IMR-90 (cell line): Measurements from ENCODE around the gene SMYD1. TPM values are rescaled to one million over a fixed set of nuclear protein-coding genes. Genes with fewer than 3 reads are reported as not detected.

Experiments
- ATAC-seq: fragments of 200-7000 bp; cut with Tn5 transposase; 2 replicates; pipeline ENCODE4 v1.9.1; 2020; ENCODE audit warnings: low read depth, mild to moderate bottlenecking, moderate library complexity
- BruUV-seq: library from RNA; stranded (reverse); fragments of 400-500 nt; replicated peaks from 2 replicates; lab custom pipeline; 2021; lab: Mats Ljungman, UMichigan
- CTCF ChIA-PET: fragments of 300-600 bp; formaldehyde crosslinking; extraction: SDS; loops from one replicate; lab custom pipeline; 2021; ENCODE audit warnings: antibody characterized with exemption; lab: Yijun Ruan, JAX
- POLR2A ChIA-PET: fragments of 300-600 bp; sonication (Branson Sonifier 250); formaldehyde crosslinking; loops from one replicate; lab custom pipeline; 2022; ENCODE audit warnings: antibody characterized with exemption; ENCODE audit not compliant: unreplicated experiment; lab: Charles Lee
- DNase-seq: peaks from one replicate; pipeline ENCODE4 v3.0.0; 2013
- H2AFZ ChIP-seq: replicated peaks from 2 replicates; pipeline ENCODE3; 2013; ENCODE audit warnings: low read length, mild to moderate bottlenecking; ENCODE audit not compliant: poor library complexity
- H2AK5ac ChIP-seq: 2 replicates; pipeline ENCODE4 v1.6.1; 2013; ENCODE audit warnings: low read depth, low read length, inconsistent platforms
- H2AK9ac ChIP-seq: replicated peaks from 2 replicates; pipeline ENCODE3; 2013; ENCODE audit warnings: mild to moderate bottlenecking, low read depth, low read length, moderate library complexity; ENCODE audit not compliant: poor library complexity
- H2BK120ac ChIP-seq: 2 replicates; pipeline ENCODE4 v1.6.1; 2013; ENCODE audit warnings: low read depth, low read length, inconsistent platforms
- H2BK15ac ChIP-seq: 3 replicates; pipeline ENCODE4 v1.6.1; 2013; ENCODE audit warnings: low read depth, low read length, inconsistent platforms
- H2BK20ac ChIP-seq: 2 replicates; pipeline ENCODE4 v1.6.1; 2013; ENCODE audit warnings: low read depth, mild to moderate bottlenecking, inconsistent platforms, low read length, moderate library complexity
- H2BK5ac ChIP-seq: 2 replicates; pipeline ENCODE4 v1.6.1; 2013; ENCODE audit warnings: mild to moderate bottlenecking, low read depth, low read length, inconsistent platforms; ENCODE audit not compliant: poor library complexity, severe bottlenecking
- H3K14ac ChIP-seq: replicated peaks from 2 replicates; pipeline ENCODE4 v1.6.1; 2013; ENCODE audit warnings: low read depth, low read length, inconsistent platforms
- H3K18ac ChIP-seq: 2 replicates; pipeline ENCODE4 v1.6.1; 2013; ENCODE audit warnings: low read depth, low read length, control low read depth
- H3K23ac ChIP-seq: 2 replicates; pipeline ENCODE4 v1.6.1; 2013; ENCODE audit warnings: low read depth, low read length, inconsistent platforms
- H3K27ac ChIP-seq: 2 replicates; pipeline ENCODE4 v1.5.1; 2013; ENCODE audit warnings: mild to moderate bottlenecking, control low read depth, low read length; ENCODE audit not compliant: insufficient read depth
- H3K27me3 ChIP-seq: 2 replicates; pipeline ENCODE4 v1.6.1; 2013; ENCODE audit warnings: low read length; ENCODE audit not compliant: control insufficient read depth, insufficient read depth
- H3K36me3 ChIP-seq: 2 replicates; pipeline ENCODE4 v1.6.1; 2013; ENCODE audit warnings: low read length, mixed read lengths; ENCODE audit not compliant: control insufficient read depth, insufficient read depth
- H3K4ac ChIP-seq: 2 replicates; pipeline ENCODE4 v1.6.1; 2013; ENCODE audit warnings: low read depth, low read length, inconsistent platforms
- H3K4me1 ChIP-seq: 2 replicates; pipeline ENCODE4 v1.6.1; 2013; ENCODE audit warnings: low read length, mixed read lengths; ENCODE audit not compliant: control insufficient read depth, insufficient read depth
- H3K4me2 ChIP-seq: 2 replicates; pipeline ENCODE4 v1.6.1; 2013; ENCODE audit warnings: low read depth, mild to moderate bottlenecking, control low read depth, low read length, moderate library complexity
- H3K4me3 ChIP-seq: 2 replicates; pipeline ENCODE4 v1.5.1; 2013; ENCODE audit warnings: low read depth, mild to moderate bottlenecking, control low read depth, low read length, moderate library complexity; ENCODE audit not compliant: insufficient read depth
- H3K56ac ChIP-seq: 2 replicates; pipeline ENCODE4 v1.6.1; 2013; ENCODE audit warnings: low read length, inconsistent platforms; ENCODE audit not compliant: insufficient read depth; ENCODE audit errors: extremely low read depth
- H3K79me1 ChIP-seq, 2 experiments: 2 replicates each; pipeline ENCODE4 v1.6.1; 2013; ENCODE audit warnings: low read length in 2 of 2, inconsistent platforms in 1 of 2, low read depth in 1 of 2
- H3K9ac ChIP-seq: 2 replicates; pipeline ENCODE4 v1.6.1; 2013; ENCODE audit warnings: low read depth, low read length, control low read depth
- H3K9me1 ChIP-seq: 2 replicates; pipeline ENCODE4 v1.6.1; 2013; ENCODE audit warnings: low read length, inconsistent platforms; ENCODE audit not compliant: insufficient read depth
- H3K9me3 ChIP-seq: 2 replicates; pipeline ENCODE4 v1.6.1; 2013; ENCODE audit warnings: low read length; ENCODE audit not compliant: control insufficient read depth, insufficient read depth
- H4K20me1 ChIP-seq: 2 replicates; pipeline ENCODE4 v1.6.1; 2013; ENCODE audit warnings: low read length, inconsistent platforms; ENCODE audit not compliant: insufficient read depth
- H4K5ac ChIP-seq: 2 replicates; pipeline ENCODE4 v1.6.1; 2013; ENCODE audit warnings: mild to moderate bottlenecking, low read depth, low read length, control low read depth
- H4K8ac ChIP-seq, 2 experiments: 2 replicates each; pipeline ENCODE4 v1.6.1; 2013; ENCODE audit warnings: low read depth in 2 of 2, low read length in 2 of 2, control low read depth in 1 of 2, inconsistent platforms in 1 of 2
- H4K91ac ChIP-seq: 2 replicates; pipeline ENCODE4 v1.6.1; 2013; ENCODE audit warnings: low read depth, low read length, inconsistent platforms; ENCODE audit not compliant: insufficient read depth
- BHLHE40 ChIP-seq: fragments of 150-350 bp; IDR thresholded peaks from 2 replicates; pipeline ENCODE4 v1.6.1; 2016; ENCODE audit warnings: mild to moderate bottlenecking, low read depth, low read length
- CEBPB ChIP-seq: IDR thresholded peaks from 2 replicates; pipeline ENCODE4 v1.6.1; 2012; ENCODE audit warnings: low read depth, low read length, improper control_type of control experiment
- CHD1 ChIP-seq: IDR thresholded peaks from 2 replicates; pipeline ENCODE4 v1.6.1; 2012; ENCODE audit warnings: low read depth, low read length, improper control_type of control experiment
- CTCF ChIP-seq: conservative IDR thresholded peaks from 2 replicates; pipeline ENCODE4 v1.5.1; 2012; ENCODE audit warnings: mild to moderate bottlenecking, low read depth, low read length, improper control_type of control experiment
- FOS ChIP-seq: fragments of 150-350 bp; IDR thresholded peaks from 2 replicates; pipeline ENCODE4 v1.6.1; 2016; ENCODE audit warnings: low read depth, low read length
- MAFK ChIP-seq: IDR thresholded peaks from 2 replicates; pipeline ENCODE4 v1.6.1; 2012; ENCODE audit warnings: low read depth, low read length, improper control_type of control experiment
- MAZ ChIP-seq: IDR thresholded peaks from 2 replicates; pipeline ENCODE4 v1.6.1; 2012; ENCODE audit warnings: low read depth, mild to moderate bottlenecking, low read length, improper control_type of control experiment, moderate library complexity, borderline replicate concordance
- MXI1 ChIP-seq: IDR thresholded peaks from 2 replicates; pipeline ENCODE4 v1.6.1; 2012; ENCODE audit warnings: low read depth, mild to moderate bottlenecking, low read length, moderate library complexity, borderline replicate concordance
- NFE2L2 ChIP-seq: fragments of 150-350 bp; IDR thresholded peaks from 2 replicates; pipeline ENCODE4 v1.6.1; 2016; ENCODE audit warnings: low read depth, mild to moderate bottlenecking, low read length
- POLR2A ChIP-seq: IDR thresholded peaks from 2 replicates; pipeline ENCODE4 v1.6.1; 2012; ENCODE audit warnings: mild to moderate bottlenecking, low read depth, low read length
- RAD21 ChIP-seq: IDR thresholded peaks from 2 replicates; pipeline ENCODE4 v1.6.1; 2012; ENCODE audit warnings: low read length, improper control_type of control experiment
- RCOR1 ChIP-seq: IDR thresholded peaks from 2 replicates; pipeline ENCODE4 v1.6.1; 2012; ENCODE audit warnings: mild to moderate bottlenecking, low read length, improper control_type of control experiment; ENCODE audit not compliant: insufficient replicate concordance
- RFX5 ChIP-seq: IDR thresholded peaks from 2 replicates; pipeline ENCODE4 v1.8.0; 2012; ENCODE audit warnings: low read depth, mild to moderate bottlenecking, low read length, moderate library complexity
- SMC3 ChIP-seq: fragments of 150-350 bp; IDR thresholded peaks from 2 replicates; pipeline ENCODE4 v1.6.1; 2016; ENCODE audit warnings: low read depth, mild to moderate bottlenecking, antibody characterized with exemption, low read length, moderate library complexity
- USF2 ChIP-seq: fragments of 150-350 bp; IDR thresholded peaks from 2 replicates; pipeline ENCODE4 v1.6.1; 2017; ENCODE audit warnings: mild to moderate bottlenecking, antibody characterized with exemption, low read length, low read depth
- WGBS, 2 experiments: methylation state at CpG; one replicate each; pipeline versions ENCODE4 v1.1.5 to v1.1.7; 2013; ENCODE audit warnings: missing lambda C conversion rate in 2 of 2; ENCODE audit not compliant: insufficient read length in 1 of 2; ENCODE audit errors: extremely low coverage in 2 of 2; 5-methylcytosine and 5-hydroxymethylcytosine counted together
- dilution Hi-C: fragments of 300-500 bp; cut with HindIII; formaldehyde crosslinking; loops from one replicate; pipeline ENCODE4 v1.14.3; 2018; ENCODE audit warnings: low sequenced_read_pairs; ENCODE audit not compliant: unreplicated experiment
- in situ Hi-C: fragments of 300-500 bp; cut with MboI; formaldehyde crosslinking; loops from 3 replicates; pipeline ENCODE4 v1.14.3; 2019; ENCODE audit warnings: low sequenced_read_pairs, inconsistent platforms, mixed read lengths
- intact Hi-C: fragments of 100-400 bp; cut with micrococcal nuclease; formaldehyde crosslinking; loops from 2 replicates; pipeline ENCODE4 v1.10.0; 2022
- polyA plus RNA-seq, 3 experiments: library from polyadenylated mRNA; depleted of rRNA; stranded (reverse); fragments of >200 nt; gene quantifications; 2 replicates each; pipeline ENCODE4 v1.2.3, GENCODE V29; 2012; ENCODE audit warnings: low replicate concordance in 1 of 3
- total RNA-seq: library from RNA; depleted of rRNA; stranded (reverse); fragments of >200 nt; gene quantifications from 2 replicates; pipeline ENCODE4 v1.2.3, GENCODE V29; 2012
- TF ChIP-seq, protein P1 (sequence below): fragments of 150-350 bp; IDR thresholded peaks from 2 replicates; pipeline ENCODE4 v1.6.1; 2016; ENCODE audit warnings: low read depth, mild to moderate bottlenecking, low read length, moderate library complexity, borderline replicate concordance

SMYD1 gene
- total and polyA plus RNA-seq, 2 of the 4 experiments (the other 2 are of a cell fraction): not detected

DNA sequence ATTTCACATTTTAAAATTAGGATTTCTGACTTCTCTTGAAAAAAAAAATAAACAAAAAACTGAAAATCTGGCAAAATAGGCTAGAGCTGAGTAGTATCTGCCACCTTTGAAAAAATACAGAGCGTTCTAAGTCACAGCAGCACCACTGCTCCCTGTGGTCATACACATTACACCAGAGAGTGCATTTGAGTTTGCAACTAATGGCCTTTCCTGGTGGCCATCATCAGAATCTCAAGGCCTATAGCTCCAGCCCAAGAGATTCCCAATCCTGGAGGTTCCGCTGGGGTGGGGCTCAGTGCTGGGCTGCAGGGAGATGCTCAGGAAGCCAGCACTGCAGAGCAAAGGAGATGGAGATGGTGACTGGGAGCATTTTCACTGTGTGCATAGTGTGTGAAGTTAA lies 17.5 kb downstream of the SMYD1 start:
- CTCF ChIA-PET: no interaction called here
- intact Hi-C loops: no loop called here

More for the DNA sequence above, 17.5 kb downstream of the SMYD1 start:
- Histone ChIP-seq H3K9me1 (no peaks in the 10 kb centered on the region), H3K36me3 (no peaks in the 10 kb centered on the region), H4K91ac (no peak overlapping the region), H3K23ac (no peak overlapping the region), H3K27ac (no peak overlapping the region), H4K20me1 (no peaks in the 10 kb centered on the region), H3K4me2 (no peak overlapping the region), H2AK9ac (no peak overlapping the region), H2BK120ac (no peak overlapping the region), H3K79me1 (no peaks in the 10 kb centered on the region), H2BK15ac (no peak overlapping the region), H2BK5ac (no peak overlapping the region), H3K4me1 (no peaks in the 10 kb centered on the region), H3K18ac (no peak overlapping the region), H3K9ac (no peak overlapping the region), H3K9me3 (no peaks in the 10 kb centered on the region), H2BK20ac (no peak overlapping the region), H3K4me3 (no peak overlapping the region), H3K4ac (no peak overlapping the region), H3K27me3 (peaks cover 19% of the 10 kb centered on the region), H3K56ac (no peak overlapping the region), H2AK5ac (no peak overlapping the region), H3K14ac (no peak overlapping the region), H4K5ac (no peak overlapping the region), H4K8ac (no peak overlapping the region), H2AFZ (no peak overlapping the region)
- WGBS, 2 experiments: no CpG with 5 or more reads among the region's 2 CpGs
- TF ChIP-seq MAFK (no peak), MAZ (no peak), MXI1 (no peak), RAD21 (no peak), USF2 (no peak), CEBPB (no peak), CHD1 (no peak), RCOR1 (no peak), FOS (no peak), RFX5 (no peak), SMC3 (no peak), POLR2A (no peak), NFE2L2 (no peak), CTCF (no peak), BHLHE40 (no peak)
- TF ChIP-seq, protein P1, sequence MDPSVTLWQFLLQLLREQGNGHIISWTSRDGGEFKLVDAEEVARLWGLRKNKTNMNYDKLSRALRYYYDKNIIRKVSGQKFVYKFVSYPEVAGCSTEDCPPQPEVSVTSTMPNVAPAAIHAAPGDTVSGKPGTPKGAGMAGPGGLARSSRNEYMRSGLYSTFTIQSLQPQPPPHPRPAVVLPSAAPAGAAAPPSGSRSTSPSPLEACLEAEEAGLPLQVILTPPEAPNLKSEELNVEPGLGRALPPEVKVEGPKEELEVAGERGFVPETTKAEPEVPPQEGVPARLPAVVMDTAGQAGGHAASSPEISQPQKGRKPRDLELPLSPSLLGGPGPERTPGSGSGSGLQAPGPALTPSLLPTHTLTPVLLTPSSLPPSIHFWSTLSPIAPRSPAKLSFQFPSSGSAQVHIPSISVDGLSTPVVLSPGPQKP: no peak
- dilution Hi-C loops (no loop called here), in situ Hi-C loops (no loop called here)
- BruUV-seq: no TSS peak
- POLR2A ChIA-PET: no interaction called here
- DNase-seq (no peak), ATAC-seq (no peak)
